WTC11 (cell line): Measurements from ENCODE around the gene YPEL1. TPM values are rescaled to one million over a fixed set of nuclear protein-coding genes. Genes with fewer than 3 reads are reported as not detected.
A peak's percentile ranks its signal among the peaks of the same experiment; 100 is the strongest.

Experiments
- ATAC-seq: fragments of 200-7000 bp; cut with Tn5 transposase; 2 replicates; pipeline ENCODE4 v1.10.0; 2021; ENCODE audit warnings: mild to moderate bottlenecking, moderate library complexity
- CTCF ChIA-PET: fragments of 300-600 bp; sonication (Branson Sonifier 250); formaldehyde crosslinking; loops from one replicate; lab custom pipeline; 2021; ENCODE audit warnings: antibody characterized with exemption; lab: Charles Lee
- POLR2A ChIA-PET: fragments of 350-600 bp; sonication (Branson Sonifier 250); formaldehyde crosslinking; loops from one replicate; lab custom pipeline; 2021; ENCODE audit warnings: antibody characterized with exemption; lab: Charles Lee
- DNase-seq: peaks from one replicate; pipeline ENCODE4 v3.0.0; 2021; ENCODE audit warnings: low spot score
- H3K27ac Mint-ChIP-seq: 2 replicates; pipeline ENCODE4 v1.8.0; 2021; ENCODE audit warnings: mixed read lengths
- H3K27me3 Mint-ChIP-seq: 2 replicates; pipeline ENCODE4 v1.8.0; 2021; ENCODE audit warnings: low read depth, mild to moderate bottlenecking, moderate library complexity, mixed read lengths
- H3K36me3 Mint-ChIP-seq: 2 replicates; pipeline ENCODE4 v1.8.0; 2021; ENCODE audit warnings: mixed read lengths
- H3K4me1 Mint-ChIP-seq: 2 replicates; pipeline ENCODE4 v1.8.0; 2022; ENCODE audit warnings: mixed read lengths
- H3K4me3 Mint-ChIP-seq: 2 replicates; pipeline ENCODE4 v1.8.0; 2021; ENCODE audit warnings: mild to moderate bottlenecking, moderate library complexity, mixed read lengths
- H3K9me3 Mint-ChIP-seq: 2 replicates; pipeline ENCODE4 v1.8.0; 2021; ENCODE audit warnings: mixed read lengths
- ATF6 ChIP-seq: sonication (generic); formaldehyde crosslinking; IDR thresholded peaks from 2 replicates; pipeline ENCODE4 v1.8.1; 2023; ENCODE audit warnings: mild to moderate bottlenecking, missing genetic modification reagents
- CREB1 ChIP-seq: sonication (generic); formaldehyde crosslinking; IDR thresholded peaks from 2 replicates; pipeline ENCODE4 v1.8.0; 2023; ENCODE audit warnings: mild to moderate bottlenecking, missing genetic modification reagents
- CREM ChIP-seq: sonication (generic); formaldehyde crosslinking; IDR thresholded peaks from 2 replicates; pipeline ENCODE4 v1.8.1; 2022; ENCODE audit warnings: mild to moderate bottlenecking, missing genetic modification reagents, moderate library complexity
- ERG ChIP-seq: fragments of 250-450 bp; sonication (Bioruptor Pico); IDR thresholded peaks from 2 replicates; pipeline ENCODE4 v1.8.0; 2021; ENCODE audit warnings: mild to moderate bottlenecking
- FOXK1 ChIP-seq: sonication (generic); formaldehyde crosslinking; IDR thresholded peaks from 2 replicates; pipeline ENCODE4 v1.8.0; 2022; ENCODE audit warnings: mild to moderate bottlenecking, moderate library complexity, missing genetic modification reagents
- GTF2I ChIP-seq: fragments of 250-450 bp; sonication (Bioruptor Pico); conservative IDR thresholded peaks from 2 replicates; pipeline ENCODE4 v1.4.0; 2021; ENCODE audit warnings: mild to moderate bottlenecking
- IRF1 ChIP-seq: sonication (generic); formaldehyde crosslinking; IDR thresholded peaks from 2 replicates; pipeline ENCODE4 v1.8.0; 2023; ENCODE audit warnings: missing genetic modification reagents
- MXD4 ChIP-seq: fragments of 250-450 bp; sonication (Bioruptor Pico); IDR thresholded peaks from 2 replicates; pipeline ENCODE4 v1.8.0; 2021; ENCODE audit warnings: mild to moderate bottlenecking, moderate library complexity, borderline replicate concordance
- NFATC4 ChIP-seq: fragments of 250-450 bp; sonication (Bioruptor Pico); IDR thresholded peaks from 2 replicates; pipeline ENCODE4 v1.9.0; 2021; ENCODE audit warnings: mild to moderate bottlenecking
- NFYB ChIP-seq: sonication (generic); formaldehyde crosslinking; conservative IDR thresholded peaks from 2 replicates; pipeline ENCODE4 v1.8.0; 2022; ENCODE audit warnings: low read depth, missing genetic modification reagents
- NR2C2 ChIP-seq: sonication (generic); formaldehyde crosslinking; IDR thresholded peaks from 2 replicates; pipeline ENCODE4 v1.8.0; 2022; ENCODE audit warnings: mild to moderate bottlenecking, missing genetic modification reagents
- SMAD3 ChIP-seq: sonication (generic); formaldehyde crosslinking; IDR thresholded peaks from 2 replicates; pipeline ENCODE4 v1.8.0; 2022; ENCODE audit warnings: missing genetic modification reagents, mild to moderate bottlenecking, borderline replicate concordance
- ZNF219 ChIP-seq: sonication (generic); formaldehyde crosslinking; IDR thresholded peaks from 2 replicates; pipeline ENCODE4 v1.8.0; 2023; ENCODE audit warnings: missing genetic modification reagents, mild to moderate bottlenecking, borderline replicate concordance
- ZNF263 ChIP-seq: sonication (generic); formaldehyde crosslinking; IDR thresholded peaks from 2 replicates; pipeline ENCODE4 v1.8.1; 2022; ENCODE audit warnings: low read depth, mild to moderate bottlenecking, moderate library complexity, missing genetic modification reagents
- ZNF317 ChIP-seq: sonication (generic); formaldehyde crosslinking; IDR thresholded peaks from 2 replicates; pipeline ENCODE4 v1.8.1; 2023; ENCODE audit warnings: low read depth, mild to moderate bottlenecking, moderate library complexity, missing genetic modification reagents, borderline replicate concordance
- ZNF532 ChIP-seq: fragments of 250-450 bp; sonication (Bioruptor Pico); IDR thresholded peaks from 2 replicates; pipeline ENCODE4 v1.9.0; 2021; ENCODE audit warnings: mild to moderate bottlenecking, borderline replicate concordance
- ZNF671 ChIP-seq: fragments of 250-450 bp; sonication (Bioruptor Pico); IDR thresholded peaks from 2 replicates; pipeline ENCODE4 v1.8.0; 2021; ENCODE audit warnings: mild to moderate bottlenecking
- total RNA-seq: library from RNA; stranded (reverse); gene quantifications from 3 replicates; pipeline ENCODE4 v1.2.3, GENCODE V29; 2021
- TF ChIP-seq, protein P1 (sequence below): sonication (generic); formaldehyde crosslinking; IDR thresholded peaks from 2 replicates; pipeline ENCODE4 v1.8.1; 2022; ENCODE audit warnings: mild to moderate bottlenecking, moderate library complexity, missing genetic modification reagents

YPEL1 gene
- total RNA-seq, 1 experiment from 2014 or later: 7.7 TPM

DNA sequence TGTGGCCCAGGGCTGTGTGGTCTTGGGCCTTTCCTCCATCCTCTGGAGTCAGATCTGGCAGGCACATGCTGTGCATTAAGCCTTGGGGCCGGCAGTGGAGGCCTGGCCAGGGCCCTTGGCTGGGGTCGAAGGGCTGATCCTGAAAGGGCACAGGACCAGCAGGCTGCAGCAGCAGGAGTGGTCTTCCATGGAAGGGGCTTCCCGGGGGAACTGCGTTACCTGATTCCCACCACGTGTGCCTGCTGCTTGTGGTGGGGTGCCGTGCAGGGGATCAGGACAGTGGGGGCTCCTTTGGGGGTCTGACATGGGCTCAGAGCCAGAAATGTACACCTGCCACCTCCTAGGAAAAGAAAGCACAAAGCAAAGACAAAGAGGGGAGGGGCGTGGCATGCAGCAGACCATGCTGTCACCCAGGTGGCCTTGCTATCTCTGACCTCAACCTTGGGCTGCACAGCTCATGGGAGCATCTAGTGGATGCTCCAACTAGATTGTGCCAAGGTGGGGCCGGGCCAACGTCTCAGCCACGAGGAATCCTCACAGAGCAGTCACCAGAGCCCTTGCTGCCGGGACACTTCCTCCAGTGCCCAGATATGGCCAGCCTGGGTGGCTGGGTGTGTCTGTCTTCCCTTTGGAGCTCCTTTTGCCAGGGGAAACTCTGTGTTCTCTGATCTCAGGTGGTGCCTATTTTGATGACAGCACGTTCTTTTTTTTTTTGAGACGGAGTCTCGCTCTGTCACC lies 17.9 kb upstream of the YPEL1 start:
- no peak for DNase-seq
- TF ChIP-seq CREM (CRISPR knock-in tag) (no peak), MXD4 (no peak), NFATC4 (CRISPR knock-in tag) (no peak), ZNF317 (CRISPR knock-in tag) (no peak)
- TF ChIP-seq, protein P1, sequence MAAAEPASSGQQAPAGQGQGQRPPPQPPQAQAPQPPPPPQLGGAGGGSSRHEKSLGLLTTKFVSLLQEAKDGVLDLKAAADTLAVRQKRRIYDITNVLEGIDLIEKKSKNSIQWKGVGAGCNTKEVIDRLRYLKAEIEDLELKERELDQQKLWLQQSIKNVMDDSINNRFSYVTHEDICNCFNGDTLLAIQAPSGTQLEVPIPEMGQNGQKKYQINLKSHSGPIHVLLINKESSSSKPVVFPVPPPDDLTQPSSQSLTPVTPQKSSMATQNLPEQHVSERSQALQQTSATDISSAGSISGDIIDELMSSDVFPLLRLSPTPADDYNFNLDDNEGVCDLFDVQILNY (CRISPR knock-in tag): no peak

DNA sequence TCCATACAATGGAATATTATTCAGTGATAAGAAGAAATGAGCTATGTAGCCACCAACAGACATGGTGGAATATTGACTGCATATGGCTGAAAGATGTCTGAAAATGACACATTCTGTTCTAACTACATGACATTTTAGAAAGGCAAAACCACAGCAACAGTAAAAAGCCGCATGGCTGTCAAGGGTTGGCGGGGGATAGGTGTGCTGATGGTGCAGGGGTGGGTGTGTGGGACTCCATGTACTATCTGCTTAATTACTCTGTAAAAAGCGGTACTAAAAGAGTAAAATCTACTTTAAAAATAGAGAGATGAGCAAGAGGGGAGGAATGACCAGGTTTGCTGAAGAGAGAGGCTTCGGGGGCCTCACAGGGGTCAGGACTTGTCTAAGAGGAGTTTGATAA lies 16.7 kb upstream of the YPEL1 start:
- H3K27ac Mint-ChIP-seq: peak overlapping the region; percentile 73; the same call in 1 of the 2 replicates
- TF ChIP-seq CREB1 (no peak), ZNF263 (CRISPR knock-in tag) (no peak), ZNF532 (CRISPR knock-in tag) (no peak), NR2C2 (no peak), SMAD3 (no peak), FOXK1 (no peak), ATF6 (CRISPR knock-in tag) (no peak), GTF2I (CRISPR knock-in tag) (no peak), ZNF219 (no peak), ERG (CRISPR knock-in tag) (no peak), IRF1 (CRISPR knock-in tag) (no peak), ZNF317 (CRISPR knock-in tag) (no peak), ZNF671 (no peak), NFYB (no peak)
- H3K36me3 Mint-ChIP-seq: no peaks in the 10 kb centered on the region
- DNase-seq (no peak), ATAC-seq (no peak)
- H3K27me3 Mint-ChIP-seq: no peaks in the 10 kb centered on the region
- H3K4me3 Mint-ChIP-seq: no peak overlapping the region
- H3K4me1 Mint-ChIP-seq: 0 out of 2 replicates have a peak, but pooled peaks cover 6% of the 10 kb centered on the region
- POLR2A ChIA-PET: interaction anchor here (0.9 kb wide), 1 partner anchor 13 kb away, joined by 3 read pairs; no protein-coding TSS in a partner anchor
- no peaks in the 10 kb centered on the region for H3K9me3 Mint-ChIP-seq
- CTCF ChIA-PET: no interaction called here

More for the DNA sequence above, 17.9 kb upstream of the YPEL1 start:
- 0 out of 2 replicates have a peak, but pooled peaks cover 4% of the 10 kb centered on the region for H3K4me1 Mint-ChIP-seq
- H3K36me3 Mint-ChIP-seq: peaks cover 4% of the 10 kb centered on the region
- no peak overlapping the region for H3K4me3 Mint-ChIP-seq
- POLR2A ChIA-PET: no interaction called here
- no peaks in the 10 kb centered on the region for H3K9me3 Mint-ChIP-seq
- no peaks in the 10 kb centered on the region for H3K27me3 Mint-ChIP-seq
- ATAC-seq: no peak
- H3K27ac Mint-ChIP-seq: 0 out of 2 replicates have a peak overlapping the region, but pooled peaks have one; percentile 23
- CTCF ChIA-PET: interaction anchor here (0.9 to 1.0 kb wide), 2 partner anchors 194 to 199 kb away, joined by 3 read pairs; partner anchors contain the start of gene PPM1F
